ENCODE results near the gene ARHGEF7.
"Not testable (repeated sequence)": the region's sequence is repeated elsewhere in the genome, so short reads cannot be mapped to it uniquely, and the experiment has no call there.

The ARHGEF7 gene

DNA sequence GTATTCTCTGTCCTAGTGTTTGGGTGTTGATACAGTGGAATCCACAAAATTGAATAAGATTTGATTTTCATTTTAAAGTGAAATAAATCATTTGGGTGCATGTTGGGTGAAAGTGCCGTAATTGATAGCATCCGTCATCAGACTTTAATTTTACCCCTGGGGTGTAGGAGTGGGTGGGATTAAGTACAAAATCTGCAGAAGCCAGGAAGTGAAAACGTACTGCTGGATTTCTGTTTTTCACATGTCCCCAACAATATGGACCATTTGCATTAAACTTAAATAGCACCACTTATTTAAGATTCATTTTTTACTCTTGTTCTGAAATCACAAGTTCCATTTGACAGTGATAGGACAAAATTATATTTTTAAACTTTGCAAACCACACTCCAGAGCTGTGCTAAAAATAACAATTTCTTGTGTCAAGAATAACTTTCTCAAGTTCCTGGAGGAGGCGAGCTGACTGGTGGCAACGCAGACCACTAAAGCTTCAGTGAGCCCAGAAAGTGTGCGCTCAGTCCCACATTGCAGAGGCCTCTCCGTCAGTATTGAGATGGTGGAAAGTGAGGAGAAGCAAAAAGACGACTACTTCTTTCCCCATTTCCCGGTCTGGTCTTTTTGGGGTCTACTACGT is 71.3 kb downstream of the ARHGEF7 start:
- Histone ChIP-seq H3K36me3 (ENCODE audit: insufficient read depth, low read length) (no peaks in the 10 kb centered on the region), H3K4me3 (ENCODE audit: low read length, poor library complexity, severe bottlenecking) (peak overlapping the region; percentile 73), H3K79me2 (ENCODE audit: insufficient read depth, low read length) (peaks cover 84% of the 10 kb centered on the region), H2AFZ (ENCODE audit: low read length) (no peak overlapping the region), H3F3A (ENCODE audit: low read depth) (peaks cover 27% of the 10 kb centered on the region), H3K9me3 (ENCODE audit: insufficient read depth, low read depth, low read length) (no peaks in the 10 kb centered on the region), H3K4me2 (ENCODE audit: low read depth, low read length, poor library complexity, severe bottlenecking) (peak overlapping the region; percentile 85), H3K9me2 (replicated peaks; ENCODE audit: low read depth, low read length) (no peaks in the 10 kb centered on the region), H3K9ac (ENCODE audit: low read depth, low read length, poor library complexity, severe bottlenecking) (peak overlapping the region; percentile 80), H4K20me1 (ENCODE audit: insufficient read depth, low read length, poor library complexity, severe bottlenecking) (no peaks in the 10 kb centered on the region), H3K4me1 (ENCODE audit: insufficient read depth, low read length, poor library complexity, severe bottlenecking) (peaks cover 87% of the 10 kb centered on the region), H3K27me3 (ENCODE audit: insufficient read depth, low read length, poor library complexity, severe bottlenecking) (no peaks in the 10 kb centered on the region)
- TF ChIP-seq, protein P1, sequence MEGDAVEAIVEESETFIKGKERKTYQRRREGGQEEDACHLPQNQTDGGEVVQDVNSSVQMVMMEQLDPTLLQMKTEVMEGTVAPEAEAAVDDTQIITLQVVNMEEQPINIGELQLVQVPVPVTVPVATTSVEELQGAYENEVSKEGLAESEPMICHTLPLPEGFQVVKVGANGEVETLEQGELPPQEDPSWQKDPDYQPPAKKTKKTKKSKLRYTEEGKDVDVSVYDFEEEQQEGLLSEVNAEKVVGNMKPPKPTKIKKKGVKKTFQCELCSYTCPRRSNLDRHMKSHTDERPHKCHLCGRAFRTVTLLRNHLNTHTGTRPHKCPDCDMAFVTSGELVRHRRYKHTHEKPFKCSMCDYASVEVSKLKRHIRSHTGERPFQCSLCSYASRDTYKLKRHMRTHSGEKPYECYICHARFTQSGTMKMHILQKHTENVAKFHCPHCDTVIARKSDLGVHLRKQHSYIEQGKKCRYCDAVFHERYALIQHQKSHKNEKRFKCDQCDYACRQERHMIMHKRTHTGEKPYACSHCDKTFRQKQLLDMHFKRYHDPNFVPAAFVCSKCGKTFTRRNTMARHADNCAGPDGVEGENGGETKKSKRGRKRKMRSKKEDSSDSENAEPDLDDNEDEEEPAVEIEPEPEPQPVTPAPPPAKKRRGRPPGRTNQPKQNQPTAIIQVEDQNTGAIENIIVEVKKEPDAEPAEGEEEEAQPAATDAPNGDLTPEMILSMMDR (conservative IDR thresholded peaks at IDR 0.05; ENCODE audit: low read length): no peak
- TF ChIP-seq EZH2phosphoT487 (IDR thresholded peaks at IDR 0.05; ENCODE audit: borderline replicate concordance): no peak

DNA sequence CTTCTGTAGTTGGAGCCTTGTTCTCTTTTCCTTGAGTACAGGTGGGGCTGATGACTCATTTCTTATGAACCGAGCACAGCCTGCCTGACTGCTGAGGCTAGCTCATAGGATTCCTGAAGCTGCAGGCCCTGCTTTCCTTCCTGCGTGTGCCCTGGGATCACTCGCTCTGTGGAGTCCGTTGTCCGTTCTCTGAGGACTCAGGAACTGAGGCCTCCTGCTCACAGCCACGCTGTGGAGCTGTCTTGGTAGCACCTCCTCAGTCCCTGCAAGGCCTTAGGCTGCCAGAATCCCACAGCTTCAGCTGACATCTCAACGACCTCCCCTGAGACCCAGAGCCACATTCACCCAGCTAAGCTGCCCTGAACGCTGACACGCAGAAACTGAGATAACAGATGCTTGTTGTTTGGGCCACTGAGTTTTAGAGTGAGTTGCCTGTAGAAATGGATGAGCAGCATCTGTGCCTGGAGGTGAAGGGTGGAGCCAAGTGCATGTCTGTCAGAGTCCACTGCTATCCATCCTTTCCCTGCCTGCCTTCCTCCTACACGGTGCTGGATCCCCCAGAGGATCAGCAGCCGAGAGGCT is 72.9 kb downstream of the ARHGEF7 start:
- H3K9me3 ChIP-seq (ENCODE audit: insufficient read depth, low read depth, low read length): no peaks in the 10 kb centered on the region
- peaks cover 27% of the 10 kb centered on the region for H3F3A ChIP-seq (ENCODE audit: low read depth)
- H3K4me3 ChIP-seq (ENCODE audit: low read length, poor library complexity, severe bottlenecking): peak overlapping the region; percentile 73
- H3K9me2 ChIP-seq (replicated peaks; ENCODE audit: low read depth, low read length): no peaks in the 10 kb centered on the region
- H3K4me1 ChIP-seq (ENCODE audit: insufficient read depth, low read length, poor library complexity, severe bottlenecking): peaks cover 78% of the 10 kb centered on the region
- no peak overlapping the region for H2AFZ ChIP-seq (ENCODE audit: low read length)
- H3K4me2 ChIP-seq (ENCODE audit: low read depth, low read length, poor library complexity, severe bottlenecking): peak overlapping the region; percentile 85
- peaks cover 2% of the 10 kb centered on the region; the same call in 1 of the 2 replicates for H3K36me3 ChIP-seq (ENCODE audit: insufficient read depth, low read length)
- peaks cover 84% of the 10 kb centered on the region for H3K79me2 ChIP-seq (ENCODE audit: insufficient read depth, low read length)
- no peaks in the 10 kb centered on the region for H3K27me3 ChIP-seq (ENCODE audit: insufficient read depth, low read length, poor library complexity, severe bottlenecking)
- peak overlapping the region; percentile 80 for H3K9ac ChIP-seq (ENCODE audit: low read depth, low read length, poor library complexity, severe bottlenecking)
- no peak for TF ChIP-seq EZH2phosphoT487 (IDR thresholded peaks at IDR 0.05; ENCODE audit: borderline replicate concordance)
- TF ChIP-seq, protein P1 (conservative IDR thresholded peaks at IDR 0.05; ENCODE audit: low read length): no peak
- H4K20me1 ChIP-seq (ENCODE audit: insufficient read depth, low read length, poor library complexity, severe bottlenecking): no peaks in the 10 kb centered on the region

DNA sequence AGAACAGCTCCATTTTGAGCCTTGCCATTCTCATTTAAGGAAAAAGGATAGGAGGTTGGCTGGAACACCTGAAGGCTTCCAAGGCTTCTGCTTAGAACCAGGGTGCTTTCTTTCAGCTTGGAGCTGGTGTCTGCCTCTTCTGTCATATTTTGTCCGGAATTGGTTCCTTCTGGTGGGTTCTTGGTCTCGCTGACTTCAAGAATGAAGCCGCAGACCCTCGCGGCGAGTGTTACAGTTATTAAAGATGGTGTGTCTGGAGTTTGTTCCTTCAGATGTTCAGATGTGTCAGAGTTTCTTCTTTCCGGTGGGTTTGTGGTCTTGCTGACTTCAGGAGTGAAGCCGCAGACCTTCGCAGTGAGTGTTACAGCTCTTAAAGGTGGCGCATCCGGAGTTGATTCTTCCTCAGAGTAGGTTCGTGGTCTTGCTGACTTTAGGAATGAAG is 74.0 kb downstream of the ARHGEF7 start:
- Histone ChIP-seq H3K9ac (ENCODE audit: low read depth, low read length, poor library complexity, severe bottlenecking) (peak overlapping the region; percentile 80), H3F3A (ENCODE audit: low read depth) (peaks cover 26% of the 10 kb centered on the region), H3K79me2 (ENCODE audit: insufficient read depth, low read length) (peaks cover 84% of the 10 kb centered on the region), H3K4me3 (ENCODE audit: low read length, poor library complexity, severe bottlenecking) (peak overlapping the region; percentile 73), H3K4me1 (ENCODE audit: insufficient read depth, low read length, poor library complexity, severe bottlenecking) (peaks cover 68% of the 10 kb centered on the region), H3K4me2 (ENCODE audit: low read depth, low read length, poor library complexity, severe bottlenecking) (peak overlapping the region; percentile 85)
- H4K20me1 ChIP-seq (ENCODE audit: insufficient read depth, low read length, poor library complexity, severe bottlenecking); H3K9me3 ChIP-seq (ENCODE audit: insufficient read depth, low read depth, low read length); H3K27me3 ChIP-seq (ENCODE audit: insufficient read depth, low read length, poor library complexity, severe bottlenecking); H3K9me2 ChIP-seq (replicated peaks; ENCODE audit: low read depth, low read length); H3K36me3 ChIP-seq (ENCODE audit: insufficient read depth, low read length); H2AFZ ChIP-seq (ENCODE audit: low read length): not testable (repeated sequence)

DNA sequence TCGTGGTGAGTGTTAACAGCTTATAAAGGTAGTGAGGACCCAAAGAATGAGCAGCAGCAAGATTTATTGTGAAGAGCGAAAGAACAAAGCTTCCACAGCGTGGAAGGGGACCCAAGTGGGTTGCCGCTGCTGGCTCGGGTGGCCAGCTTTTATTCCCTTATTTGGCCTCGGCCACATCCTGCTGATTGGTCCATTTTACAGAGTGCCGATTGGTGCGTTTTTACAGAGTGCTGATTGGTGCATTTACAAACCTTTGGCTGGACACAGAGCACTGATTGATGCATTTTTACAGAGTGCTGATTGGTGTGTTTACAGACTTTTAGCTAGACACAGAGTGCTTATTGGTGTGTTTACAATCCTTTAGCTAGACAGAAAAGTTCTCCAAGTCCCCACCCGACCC is 74.4 kb downstream of the ARHGEF7 start:
- not testable (repeated sequence) for H3K9me3 ChIP-seq (ENCODE audit: insufficient read depth, low read depth, low read length); H3K27me3 ChIP-seq (ENCODE audit: insufficient read depth, low read length, poor library complexity, severe bottlenecking); H3K9ac ChIP-seq (ENCODE audit: low read depth, low read length, poor library complexity, severe bottlenecking); H4K20me1 ChIP-seq (ENCODE audit: insufficient read depth, low read length, poor library complexity, severe bottlenecking); H3K36me3 ChIP-seq (ENCODE audit: insufficient read depth, low read length); H2AFZ ChIP-seq (ENCODE audit: low read length); H3K9me2 ChIP-seq (replicated peaks; ENCODE audit: low read depth, low read length)
- Histone ChIP-seq H3K4me2 (ENCODE audit: low read depth, low read length, poor library complexity, severe bottlenecking) (peak overlapping the region; percentile 77), H3K79me2 (ENCODE audit: insufficient read depth, low read length) (peaks cover 85% of the 10 kb centered on the region), H3K4me1 (ENCODE audit: insufficient read depth, low read length, poor library complexity, severe bottlenecking) (peaks cover 64% of the 10 kb centered on the region), H3K4me3 (ENCODE audit: low read length, poor library complexity, severe bottlenecking) (peak overlapping the region; percentile 61), H3F3A (ENCODE audit: low read depth) (peaks cover 22% of the 10 kb centered on the region)

DNA sequence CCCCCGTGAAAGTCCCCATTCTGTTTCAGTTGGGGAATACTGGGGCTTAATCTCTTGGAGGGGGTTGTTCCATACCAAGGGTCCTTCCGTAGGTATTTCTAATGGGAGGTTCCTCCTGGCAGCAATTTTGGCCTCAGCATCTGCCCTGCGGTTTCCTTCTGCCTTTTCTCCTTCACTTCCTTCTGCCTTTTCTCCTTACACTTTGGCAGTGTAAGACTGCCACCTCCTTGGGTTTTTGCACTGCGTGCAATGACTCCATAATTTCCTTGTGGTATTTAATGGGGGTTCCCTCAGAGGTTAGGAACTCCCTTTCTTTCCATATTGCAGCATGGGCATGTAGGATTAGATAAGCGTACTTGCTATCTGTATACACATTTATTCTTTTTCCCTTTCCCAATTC is 78.1 kb downstream of the ARHGEF7 start:
- H3K79me2 ChIP-seq (ENCODE audit: insufficient read depth, low read length): peaks cover 89% of the 10 kb centered on the region

DNA sequence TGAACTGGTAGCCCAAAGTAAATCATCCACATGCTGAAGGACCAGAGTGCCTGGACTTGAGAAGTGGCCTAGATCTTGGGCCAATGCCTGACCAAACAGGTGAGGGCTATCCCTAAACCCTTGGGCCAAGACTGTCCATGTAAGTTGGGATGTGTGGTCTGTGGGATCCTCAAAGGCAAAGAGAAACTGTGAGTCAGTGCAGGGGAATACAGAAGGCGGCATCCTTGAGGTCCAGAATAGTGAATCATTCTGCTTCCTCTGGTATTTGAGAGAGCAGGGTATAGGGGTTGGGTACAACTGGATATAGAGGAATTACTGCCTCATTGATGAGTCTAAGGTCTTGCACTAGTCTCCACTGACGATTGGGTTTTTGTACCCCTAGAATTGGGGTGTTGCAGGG is 79.5 kb downstream of the ARHGEF7 start:
- not testable (repeated sequence) for H3K9ac ChIP-seq (ENCODE audit: low read depth, low read length, poor library complexity, severe bottlenecking); H3K9me3 ChIP-seq (ENCODE audit: insufficient read depth, low read depth, low read length); H2AFZ ChIP-seq (ENCODE audit: low read length); H3K27me3 ChIP-seq (ENCODE audit: insufficient read depth, low read length, poor library complexity, severe bottlenecking); H3K9me2 ChIP-seq (replicated peaks; ENCODE audit: low read depth, low read length); H3K4me3 ChIP-seq (ENCODE audit: low read length, poor library complexity, severe bottlenecking); H3F3A ChIP-seq (ENCODE audit: low read depth); H3K4me2 ChIP-seq (ENCODE audit: low read depth, low read length, poor library complexity, severe bottlenecking)
- peaks cover 11% of the 10 kb centered on the region; the same call in 1 of the 2 replicates for H3K36me3 ChIP-seq (ENCODE audit: insufficient read depth, low read length)
- peaks cover 17% of the 10 kb centered on the region for H4K20me1 ChIP-seq (ENCODE audit: insufficient read depth, low read length, poor library complexity, severe bottlenecking)
- H3K4me1 ChIP-seq (ENCODE audit: insufficient read depth, low read length, poor library complexity, severe bottlenecking): peaks cover 21% of the 10 kb centered on the region
- peaks cover 98% of the 10 kb centered on the region for H3K79me2 ChIP-seq (ENCODE audit: insufficient read depth, low read length)

More for the DNA sequence above, 78.1 kb downstream of the ARHGEF7 start:
- H3K4me1 ChIP-seq (ENCODE audit: insufficient read depth, low read length, poor library complexity, severe bottlenecking): peaks cover 31% of the 10 kb centered on the region
- not testable (repeated sequence) for H3K9me3 ChIP-seq (ENCODE audit: insufficient read depth, low read depth, low read length); H3K9ac ChIP-seq (ENCODE audit: low read depth, low read length, poor library complexity, severe bottlenecking); H3K36me3 ChIP-seq (ENCODE audit: insufficient read depth, low read length); H4K20me1 ChIP-seq (ENCODE audit: insufficient read depth, low read length, poor library complexity, severe bottlenecking); H2AFZ ChIP-seq (ENCODE audit: low read length); H3K9me2 ChIP-seq (replicated peaks; ENCODE audit: low read depth, low read length); H3K27me3 ChIP-seq (ENCODE audit: insufficient read depth, low read length, poor library complexity, severe bottlenecking); H3K4me2 ChIP-seq (ENCODE audit: low read depth, low read length, poor library complexity, severe bottlenecking); H3K4me3 ChIP-seq (ENCODE audit: low read length, poor library complexity, severe bottlenecking)
- peaks cover 14% of the 10 kb centered on the region for H3F3A ChIP-seq (ENCODE audit: low read depth)
